H1 (cell line): ENCODE results near the gene SLC25A24. TPM values are rescaled to one million over a fixed set of nuclear protein-coding genes. Genes with fewer than 3 reads are reported as not detected.

ENCODE experiments used
- CTCF ChIA-PET: fragments of 300-600 bp; sonication (Branson Sonifier 250); formaldehyde crosslinking; loops from one replicate; lab custom pipeline; 2021; ENCODE audit not compliant: partially characterized antibody; lab: Charles Lee
- POLR2A ChIA-PET: fragments of 300-600 bp; sonication (Branson Sonifier 250); formaldehyde crosslinking; loops from one replicate; lab custom pipeline; 2021; ENCODE audit warnings: inconsistent platforms; ENCODE audit not compliant: partially characterized antibody; lab: Charles Lee
- DNase-seq, 2 experiments: peaks; one replicate each; pipeline versions ENCODE4 v3.0.0 to v3.0.0-alpha.2; 2010 to 2022; ENCODE audit warnings: low spot score in 2 of 2, low read depth in 1 of 2, mixed read lengths in 1 of 2
- FAIRE-seq: peaks from 2 replicates; lab custom pipeline; 2011; peaks lifted over from hg19 to GRCh38; lab: Jason Lieb, UNC
- H2AFZ ChIP-seq: 2 replicates; pipeline ENCODE4 v1.8.1; 2012; ENCODE audit warnings: low read length, inconsistent platforms
- H2AK5ac ChIP-seq: 2 replicates; pipeline ENCODE4 v1.6.1; 2013; ENCODE audit warnings: low read depth, low read length
- H2BK120ac ChIP-seq: replicated peaks from 2 replicates; pipeline ENCODE3; 2013; ENCODE audit warnings: low read depth, low read length, inconsistent platforms
- H2BK12ac ChIP-seq: 2 replicates; pipeline ENCODE4 v1.6.1; 2013; ENCODE audit warnings: low read depth, low read length
- H2BK15ac ChIP-seq: 2 replicates; pipeline ENCODE4 v1.6.1; 2013; ENCODE audit warnings: low read length
- H2BK20ac ChIP-seq: 2 replicates; pipeline ENCODE4 v1.6.1; 2013; ENCODE audit warnings: low read length
- H2BK5ac ChIP-seq: 2 replicates; pipeline ENCODE4 v1.6.1; 2013; ENCODE audit warnings: low read depth, low read length
- H3K14ac ChIP-seq: 2 replicates; pipeline ENCODE4 v1.6.1; 2013; ENCODE audit warnings: inconsistent platforms; ENCODE audit not compliant: insufficient read length
- H3K18ac ChIP-seq: 2 replicates; pipeline ENCODE4 v1.6.1; 2013; ENCODE audit warnings: low read length; ENCODE audit errors: extremely low read depth
- H3K23ac ChIP-seq: 2 replicates; pipeline ENCODE4 v1.6.1; 2013; ENCODE audit warnings: inconsistent platforms; ENCODE audit not compliant: insufficient read length
- H3K23me2 ChIP-seq: 2 replicates; pipeline ENCODE4 v1.6.1; 2013; ENCODE audit warnings: low read depth, low read length
- H3K27ac ChIP-seq: 2 replicates; pipeline ENCODE4 v1.6.1; 2011; ENCODE audit warnings: low read depth, low read length, inconsistent platforms
- H3K27me3 ChIP-seq, 4 experiments: replicated peaks in 1 of 4; 1 replicate in 1 of 4; 2 replicates in 3 of 4; pipeline versions ENCODE4 v1.6.1 to v1.8.1; 2011 to 2013; ENCODE audit warnings: low read length in 3 of 4, mild to moderate bottlenecking in 3 of 4, inconsistent platforms in 2 of 4, mixed read lengths in 2 of 4, moderate library complexity in 1 of 4; ENCODE audit not compliant: control insufficient read depth in 3 of 4, insufficient read depth in 3 of 4; ENCODE audit errors: extremely low read depth in 1 of 4
- H3K36me3 ChIP-seq, 4 experiments: 2 replicates each; pipeline versions ENCODE4 v1.6.1 to v1.8.1; 2011 to 2013; ENCODE audit warnings: mild to moderate bottlenecking in 4 of 4, low read length in 3 of 4, moderate library complexity in 2 of 4, control low read depth in 1 of 4, inconsistent platforms in 1 of 4; ENCODE audit not compliant: insufficient read depth in 4 of 4, control insufficient read depth in 2 of 4
- H3K4ac ChIP-seq: replicated peaks from 2 replicates; pipeline ENCODE3; 2013; ENCODE audit warnings: low read length, low read depth, mixed read lengths, inconsistent platforms; ENCODE audit not compliant: insufficient read length
- H3K4me1 ChIP-seq, 4 experiments: replicated peaks in 1 of 4; 1 replicate in 1 of 4; 2 replicates in 3 of 4; pipeline versions ENCODE4 v1.6.1 to v1.8.1; 2011 to 2013; ENCODE audit warnings: low read length in 3 of 4, inconsistent platforms in 2 of 4, mixed read lengths in 1 of 4; ENCODE audit not compliant: insufficient read depth in 4 of 4, control insufficient read depth in 3 of 4
- H3K4me2 ChIP-seq, 2 experiments: 2 replicates each; pipeline versions ENCODE4 v1.6.1 to v1.8.1; 2011 to 2013; ENCODE audit warnings: low read depth in 2 of 2, low read length in 2 of 2, control low read depth in 1 of 2, inconsistent platforms in 1 of 2, mild to moderate bottlenecking in 1 of 2; ENCODE audit not compliant: insufficient read depth in 1 of 2
- H3K4me3 ChIP-seq, 4 experiments: fragments of 200-600, 300-600 bp in 1 of 4; sonication (generic), shearing (Covaris generic), sonication (Bioruptor Twin) in 1 of 4; 2 replicates each; pipeline versions ENCODE4 v1.5.1 to v1.8.1; 2011 to 2016; ENCODE audit warnings: low read length in 4 of 4, low read depth in 3 of 4, control low read depth in 2 of 4, inconsistent platforms in 2 of 4, mild to moderate bottlenecking in 2 of 4, mixed read lengths in 1 of 4, moderate library complexity in 1 of 4; ENCODE audit not compliant: insufficient read depth in 2 of 4; ENCODE audit errors: extremely low read depth in 1 of 4
- H3K56ac ChIP-seq: replicated peaks from 2 replicates; pipeline ENCODE3; 2013; ENCODE audit warnings: low read depth, mild to moderate bottlenecking, mixed read lengths, low read length, inconsistent platforms; ENCODE audit not compliant: insufficient read length
- H3K79me1 ChIP-seq: 2 replicates; pipeline ENCODE4 v1.6.1; 2013; ENCODE audit warnings: low read depth, low read length, control low read depth
- H3K79me2 ChIP-seq, 2 experiments: 2 replicates each; pipeline versions ENCODE4 v1.6.1 to v1.8.1; 2012 to 2013; ENCODE audit warnings: low read length in 2 of 2, mild to moderate bottlenecking in 2 of 2, inconsistent platforms in 1 of 2; ENCODE audit not compliant: insufficient read depth in 2 of 2, control insufficient read depth in 1 of 2
- H3K9ac ChIP-seq, 4 experiments: replicated peaks in 1 of 4; 1 replicate in 1 of 4; 2 replicates in 3 of 4; pipeline versions ENCODE4 v1.6.1 to v1.8.1; 2011 to 2013; ENCODE audit warnings: low read depth in 3 of 4, low read length in 3 of 4, control low read depth in 2 of 4, mild to moderate bottlenecking in 2 of 4, moderate library complexity in 2 of 4, inconsistent platforms in 1 of 4; ENCODE audit errors: extremely low read depth in 1 of 4
- H3K9me3 ChIP-seq, 2 experiments: 2 replicates each; pipeline versions ENCODE4 v1.6.1 to v1.8.1; 2012 to 2013; ENCODE audit warnings: mild to moderate bottlenecking in 2 of 2, moderate library complexity in 2 of 2, control low read depth in 1 of 2, inconsistent platforms in 1 of 2, low read depth in 1 of 2, low read length in 1 of 2, mixed read lengths in 1 of 2; ENCODE audit not compliant: insufficient read depth in 2 of 2
- H4K20me1 ChIP-seq, 2 experiments: replicated peaks in 1 of 2; 2 replicates each; pipeline versions ENCODE3 to v1.8.1; 2011 to 2013; ENCODE audit warnings: inconsistent platforms in 2 of 2, low read length in 2 of 2, mild to moderate bottlenecking in 1 of 2; ENCODE audit not compliant: insufficient read depth in 2 of 2, control insufficient read depth in 1 of 2
- H4K5ac ChIP-seq: 2 replicates; pipeline ENCODE4 v1.6.1; 2013; ENCODE audit warnings: low read length, low read depth, mixed read lengths, inconsistent platforms; ENCODE audit not compliant: insufficient read length
- H4K8ac ChIP-seq: 2 replicates; pipeline ENCODE4 v1.8.0; 2013; ENCODE audit warnings: mild to moderate bottlenecking, moderate library complexity, low read length, inconsistent platforms; ENCODE audit not compliant: insufficient read depth; ENCODE audit errors: extremely low read depth
- H4K91ac ChIP-seq: replicated peaks from 2 replicates; pipeline ENCODE3; 2013; ENCODE audit warnings: low read length, mixed read lengths, inconsistent platforms; ENCODE audit not compliant: insufficient read length
- CREB1 ChIP-seq: IDR thresholded peaks from 2 replicates; pipeline ENCODE4 v1.6.1; 2012; ENCODE audit warnings: inconsistent platforms
- CTBP2 ChIP-seq: IDR thresholded peaks from 2 replicates; pipeline ENCODE4 v1.7.0; 2011; ENCODE audit warnings: borderline replicate concordance, mild to moderate bottlenecking, moderate library complexity, mixed read lengths, low read length; ENCODE audit not compliant: insufficient read depth, insufficient read length
- CTCF ChIP-seq, 3 experiments: IDR thresholded peaks; 1 replicate in 2 of 3; 2 replicates in 1 of 3; pipeline versions ENCODE4 v1.5.1 to v1.6.1; 2011; ENCODE audit warnings: low read length in 3 of 3, mild to moderate bottlenecking in 3 of 3, inconsistent platforms in 2 of 3, low read depth in 1 of 3, moderate library complexity in 1 of 3; ENCODE audit not compliant: insufficient read depth in 1 of 3; ENCODE audit errors: control extremely low read depth in 1 of 3
- HDAC2 ChIP-seq, 2 experiments: fragments of 300-600 bp in 1 of 2; sonication (generic) in 1 of 2; IDR thresholded peaks; 2 replicates each; pipeline ENCODE4 v1.6.1; 2011 to 2012; ENCODE audit warnings: low read depth in 2 of 2, low read length in 2 of 2, mild to moderate bottlenecking in 2 of 2, moderate library complexity in 2 of 2, borderline replicate concordance in 1 of 2, inconsistent platforms in 1 of 2
- JUN ChIP-seq: IDR thresholded peaks from 2 replicates; pipeline ENCODE4 v1.6.1; 2011; ENCODE audit warnings: low read depth, mild to moderate bottlenecking, improper control_type of control experiment, low read length
- NANOG ChIP-seq: IDR thresholded peaks from 2 replicates; pipeline ENCODE4 v1.6.1; 2011; ENCODE audit warnings: low read length, low read depth, mild to moderate bottlenecking, inconsistent platforms; ENCODE audit not compliant: insufficient read depth, poor library complexity, severe bottlenecking
- RFX5 ChIP-seq: IDR thresholded peaks from 2 replicates; pipeline ENCODE4 v1.6.1; 2011; ENCODE audit warnings: low read depth, low read length, improper control_type of control experiment, borderline replicate concordance
- TCF12 ChIP-seq: IDR thresholded peaks from 2 replicates; pipeline ENCODE4 v1.6.1; 2011; ENCODE audit warnings: low read depth, mild to moderate bottlenecking, low read length
- WGBS, 2 experiments: shearing (Covaris generic) in 1 of 2; methylation state at CpG; one replicate each; pipeline versions ENCODE4 v1.1.6 to v1.1.7; 2013 to 2015; ENCODE audit warnings: low lambda C conversion rate in 2 of 2, mixed read lengths in 2 of 2, inconsistent platforms in 1 of 2, low coverage in 1 of 2, missing lambda C conversion rate in 1 of 2; ENCODE audit not compliant: insufficient replicate concordance in 2 of 2, insufficient coverage in 1 of 2, insufficient read length in 1 of 2; ENCODE audit errors: extremely low coverage in 1 of 2, missing lambda C conversion rate in 1 of 2; 5-methylcytosine and 5-hydroxymethylcytosine counted together
- polyA plus RNA-seq, 7 experiments: library from polyadenylated mRNA; depleted of rRNA in 3 of 7; stranded (reverse) in 5 of 7; unstranded in 2 of 7; fragments of >200 nt in 5 of 7; fragments of 200-250 nt in 2 of 7; gene quantifications; 1 replicate in 5 of 7; 2 replicates in 1 of 7; 4 replicates in 1 of 7; pipeline versions ENCODE4 v1.2.1 to v1.2.3, GENCODE V29; 2011 to 2013; ENCODE audit warnings: missing spikeins in 2 of 7, mixed read lengths in 2 of 7
- total RNA-seq: library from RNA; stranded (reverse); fragmentation: NEBNext Ultra II Directional; extraction: Animal tissue kit (Norgen Biotek cat#: 25700); gene quantifications from 2 replicates; pipeline ENCODE4 v1.2.1, GENCODE V29; 2021

Gene SLC25A24
- total and polyA plus RNA-seq, 2 of the 8 experiments (the other 6 are each of a cell fraction or from before 2014, with no cell fraction given) = 13.6 to 40.6 TPM

DNA sequence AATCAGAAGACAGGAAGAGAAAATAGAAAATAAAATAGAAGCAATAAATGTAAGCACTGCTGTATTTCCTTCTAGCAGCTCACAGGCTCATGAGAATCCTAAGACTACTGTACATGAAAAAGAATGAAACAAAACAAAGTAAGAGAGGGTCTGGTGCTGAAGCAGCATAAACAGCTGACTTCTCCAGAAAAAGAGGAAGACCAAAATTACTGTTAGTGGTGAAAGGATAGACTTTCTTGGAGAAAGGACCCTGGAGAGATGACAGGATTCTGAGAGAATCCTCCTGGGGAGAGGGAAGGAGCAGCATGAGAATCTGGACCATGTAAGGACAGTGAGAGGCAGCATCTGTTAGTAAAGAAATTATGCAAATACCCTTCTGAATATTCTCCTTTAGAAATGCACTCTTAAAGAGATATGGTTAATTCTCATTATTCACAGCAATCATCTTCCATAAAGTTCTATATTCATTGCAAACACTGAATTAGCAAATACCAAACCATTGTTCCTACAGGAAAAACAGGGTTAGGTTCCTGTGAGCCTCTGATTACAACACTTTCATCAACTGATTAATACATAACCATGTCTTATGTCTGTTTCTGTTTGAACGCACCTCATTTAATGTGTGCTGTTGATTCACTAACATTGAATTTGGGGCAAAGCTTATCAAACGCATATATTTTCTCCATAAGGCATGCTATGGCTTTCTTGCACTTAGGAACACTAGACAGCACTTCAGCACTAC, 17.0 kb downstream of the SLC25A24 start:
- Histone ChIP-seq H3K9me3 (peaks cover 0 to 2% of the 10 kb centered on the region in 2 experiments; a peak in 1 of 4 replicates), H4K8ac (no peak overlapping the region), H2BK120ac (no peak overlapping the region), H2BK5ac (no peak overlapping the region), H3K4me1 (no peaks in the 10 kb centered on the region), H2BK15ac (no peak overlapping the region), H4K91ac (no peak overlapping the region), H3K23me2 (no peaks in the 10 kb centered on the region), H3K4me2 (no peak overlapping the region), H2BK20ac (no peak overlapping the region), H4K5ac (no peak overlapping the region), H3K56ac (no peak overlapping the region), H2AFZ (no peak overlapping the region), H4K20me1 (no peaks in the 10 kb centered on the region), H3K4me3 (no peak overlapping the region), H3K36me3 (peaks cover 0 to 21% (median 12%) of the 10 kb centered on the region in 4 experiments; a peak in 4 of 8 replicates), H3K27me3 (no peaks in the 10 kb centered on the region), H3K18ac (no peak overlapping the region), H3K4ac (no peak overlapping the region), H3K14ac (no peak overlapping the region), H3K23ac (no peak overlapping the region), H3K9ac (no peak overlapping the region), H2AK5ac (no peak overlapping the region), H3K79me2 (peaks cover 4 to 20% of the 10 kb centered on the region in 2 experiments; a peak in 2 of 4 replicates), H2BK12ac (no peak overlapping the region), H3K27ac (no peak overlapping the region), H3K79me1 (peaks cover 2% of the 10 kb centered on the region; the same call in 1 of the 2 replicates)
- ChIA-PET POLR2A (interaction anchor here (1.5 kb wide), 1 partner anchor 17 kb away, joined by 4 read pairs; the partner anchor contains the start of gene SLC25A24), CTCF (interaction anchor here (0.7 kb wide), 1 partner anchor 9 kb away, joined by 3 read pairs; no protein-coding TSS in a partner anchor)
- WGBS, 2 experiments = 38% methylated on average over 2 of the region's 2 CpGs; no CpG with 5 or more reads in 1 of the 2 experiments
- FAIRE-seq = no peak
- DNase-seq = no peak
- TF ChIP-seq HDAC2 (IDR thresholded peaks at IDR 0.05; ENCODE audit: borderline replicate concordance in 1 of 2, low read depth in 2 of 2, low read length in 2 of 2) = no peak
- no peak for TF ChIP-seq NANOG
- no peak for TF ChIP-seq RFX5
- no peak for TF ChIP-seq CTBP2
- no peak for TF ChIP-seq CTCF (IDR thresholded peaks at IDR 0.05; ENCODE audit: control extremely low read depth in 1 of 3, insufficient read depth in 1 of 3, low read depth in 1 of 3, low read length in 3 of 3)
- no peak for TF ChIP-seq JUN
- TF ChIP-seq TCF12 = no peak
- TF ChIP-seq CREB1 = no peak
